Cardiac fibroblast (primary cell): ENCODE data around the gene ELL2.
A peak's percentile ranks its signal among the peaks of the same experiment; 100 is the strongest.

Source experiments
- DNase-seq, 2 donors: peaks; one replicate each; pipeline versions ENCODE4 v3.0.0 to v3.0.0-alpha.2; 2010; ENCODE audit warnings: low read depth in 2 of 2
- H3K4me3 ChIP-seq, 2 donors: replicated peaks in 1 of 2; 1 replicate in 1 of 2; 2 replicates in 1 of 2; pipeline ENCODE4 v1.5.1; 2011; ENCODE audit warnings: low read depth in 2 of 2, low read length in 2 of 2, mild to moderate bottlenecking in 2 of 2, moderate library complexity in 1 of 2
- TF ChIP-seq, protein P1 (sequence below): IDR thresholded peaks from one replicate; pipeline ENCODE4 v1.5.1; 2011; ENCODE audit warnings: low read depth, mild to moderate bottlenecking, low read length, inconsistent platforms

ELL2 gene

DNA sequence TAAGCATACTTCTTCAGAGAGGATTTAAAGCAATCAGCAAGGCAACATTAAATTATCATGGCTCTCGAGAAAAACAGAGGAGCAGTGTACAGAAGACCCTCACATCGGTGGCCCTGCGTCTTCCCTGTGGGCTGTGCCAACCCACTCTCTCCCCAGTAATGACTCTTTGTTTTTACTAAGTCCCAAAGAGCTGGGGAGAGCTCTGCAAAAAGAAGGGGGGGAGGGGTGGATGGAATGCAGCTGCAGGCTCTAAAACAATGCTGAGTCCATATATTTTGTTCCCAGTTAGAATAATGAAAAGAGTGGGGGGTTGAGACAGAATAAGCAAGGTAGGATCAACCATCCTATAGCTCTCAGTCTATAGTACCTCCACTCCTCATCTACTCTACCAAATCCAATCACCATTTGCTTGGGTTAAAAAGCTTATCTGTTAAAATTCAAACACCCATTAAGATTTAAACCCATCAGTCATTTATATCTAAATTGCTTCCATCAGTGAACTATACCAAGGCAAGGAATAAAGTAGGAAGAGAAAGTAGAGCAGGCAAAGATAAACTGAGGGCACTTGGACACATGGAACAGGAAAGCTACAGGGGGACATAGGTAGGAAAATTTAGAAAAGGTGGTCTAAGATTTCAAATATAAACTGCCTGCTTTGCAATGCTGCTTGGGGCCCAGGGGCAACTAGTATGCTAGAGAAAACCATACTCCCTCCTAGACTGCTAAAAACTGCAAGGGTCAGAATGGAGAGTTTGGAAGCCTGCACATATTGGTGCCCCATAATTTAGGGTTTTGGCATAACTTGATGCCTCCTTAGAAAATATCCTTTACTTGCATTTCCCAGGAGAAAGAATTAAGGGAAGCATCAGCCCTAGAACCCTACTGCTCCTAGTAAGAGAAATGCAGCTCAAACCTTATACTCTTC lies 20.6 kb downstream of the ELL2 start:
- H3K4me3 ChIP-seq = no peak overlapping the region
- TF ChIP-seq, protein P1, sequence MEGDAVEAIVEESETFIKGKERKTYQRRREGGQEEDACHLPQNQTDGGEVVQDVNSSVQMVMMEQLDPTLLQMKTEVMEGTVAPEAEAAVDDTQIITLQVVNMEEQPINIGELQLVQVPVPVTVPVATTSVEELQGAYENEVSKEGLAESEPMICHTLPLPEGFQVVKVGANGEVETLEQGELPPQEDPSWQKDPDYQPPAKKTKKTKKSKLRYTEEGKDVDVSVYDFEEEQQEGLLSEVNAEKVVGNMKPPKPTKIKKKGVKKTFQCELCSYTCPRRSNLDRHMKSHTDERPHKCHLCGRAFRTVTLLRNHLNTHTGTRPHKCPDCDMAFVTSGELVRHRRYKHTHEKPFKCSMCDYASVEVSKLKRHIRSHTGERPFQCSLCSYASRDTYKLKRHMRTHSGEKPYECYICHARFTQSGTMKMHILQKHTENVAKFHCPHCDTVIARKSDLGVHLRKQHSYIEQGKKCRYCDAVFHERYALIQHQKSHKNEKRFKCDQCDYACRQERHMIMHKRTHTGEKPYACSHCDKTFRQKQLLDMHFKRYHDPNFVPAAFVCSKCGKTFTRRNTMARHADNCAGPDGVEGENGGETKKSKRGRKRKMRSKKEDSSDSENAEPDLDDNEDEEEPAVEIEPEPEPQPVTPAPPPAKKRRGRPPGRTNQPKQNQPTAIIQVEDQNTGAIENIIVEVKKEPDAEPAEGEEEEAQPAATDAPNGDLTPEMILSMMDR = no peak
- DNase-seq = peak; percentile 36 to 56

DNA sequence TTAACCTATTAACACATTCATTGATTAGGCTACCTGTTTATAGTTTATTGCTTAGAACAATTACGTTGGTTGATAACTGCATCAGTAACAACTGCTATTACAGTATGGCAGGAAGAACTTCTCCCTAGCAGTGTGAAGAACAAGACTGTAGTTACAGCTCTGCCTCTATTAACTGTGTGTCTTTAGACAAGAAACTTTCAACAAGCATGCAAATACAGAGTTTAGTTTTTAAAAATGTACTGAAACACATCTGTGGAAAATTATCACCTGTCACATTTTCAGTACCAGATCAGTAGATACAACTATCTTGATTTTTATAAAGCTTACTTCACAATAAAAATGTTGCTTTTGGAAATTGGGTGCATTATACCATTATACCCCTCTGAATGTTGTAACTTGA lies 22.2 kb downstream of the ELL2 start:
- TF ChIP-seq, protein P1 = no peak
- no peak overlapping the region for H3K4me3 ChIP-seq
- DNase-seq = no peak

DNA sequence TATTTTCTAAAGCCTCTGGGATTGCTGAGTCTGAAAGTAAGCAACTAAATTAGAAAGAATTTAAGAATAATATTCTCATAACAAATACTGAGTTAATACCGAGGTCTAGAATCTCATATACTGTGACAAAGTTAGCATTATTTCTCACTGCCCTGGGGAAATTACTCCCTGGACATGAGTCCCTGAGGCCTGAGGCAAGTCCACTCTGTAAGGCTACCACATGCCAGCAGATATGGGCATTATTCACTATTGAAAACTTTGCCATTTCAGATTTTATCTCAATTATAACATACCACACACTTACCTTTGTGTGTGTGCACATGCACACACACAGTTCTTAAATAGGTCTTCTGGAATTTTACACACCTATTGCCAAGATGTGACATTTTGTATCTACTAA lies 22.9 kb downstream of the ELL2 start:
- TF ChIP-seq, protein P1 = no peak
- no peak for DNase-seq
- no peak overlapping the region for H3K4me3 ChIP-seq

DNA sequence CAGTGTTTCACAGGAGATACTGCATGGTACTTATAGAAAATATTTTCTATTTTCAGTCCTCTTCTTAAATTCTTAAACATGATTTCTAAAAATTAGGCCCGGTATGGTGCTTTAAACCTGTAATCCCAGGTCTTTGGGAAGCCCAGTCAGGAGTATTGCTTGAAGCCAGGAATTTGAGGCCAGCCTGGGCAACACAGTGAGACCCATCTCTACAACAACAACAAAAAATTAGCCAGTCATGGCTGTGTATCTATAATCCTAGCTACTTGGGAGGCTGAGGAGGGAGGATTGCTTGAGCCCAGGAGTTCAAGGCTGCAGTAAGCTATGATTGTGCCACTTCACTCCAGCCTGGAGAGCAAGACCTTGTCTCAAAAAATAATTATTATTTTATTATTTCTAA lies 23.3 kb downstream of the ELL2 start:
- H3K4me3 ChIP-seq = no peak overlapping the region
- TF ChIP-seq, protein P1 = no peak
- DNase-seq = no peak

DNA sequence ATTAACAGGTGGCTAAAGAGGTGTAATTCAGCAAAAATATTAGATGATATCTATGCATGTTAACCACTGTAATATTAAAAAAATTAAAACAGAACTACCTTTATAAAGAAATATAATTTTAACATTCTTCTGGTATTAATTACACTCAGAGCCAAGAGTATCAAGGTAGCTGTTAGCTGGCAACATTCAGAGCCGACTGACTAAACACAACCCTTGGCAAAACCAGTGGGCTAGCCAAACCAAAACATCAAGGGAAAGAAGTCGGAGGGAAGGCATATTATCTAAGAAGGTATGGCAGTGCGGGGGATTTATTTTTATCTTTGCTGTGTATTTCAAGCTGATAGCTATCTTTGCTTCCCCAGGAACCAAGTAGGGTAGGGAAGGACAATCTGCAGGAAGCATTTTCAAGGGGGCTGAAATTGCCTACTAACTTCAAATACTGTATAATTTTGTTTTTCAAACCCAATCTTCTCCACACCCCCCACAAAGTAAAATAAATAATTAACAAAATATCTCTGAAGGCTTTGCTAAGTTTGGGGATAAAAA lies 24.0 kb downstream of the ELL2 start:
- H3K4me3 ChIP-seq = no peak overlapping the region
- TF ChIP-seq, protein P1 = no peak
- DNase-seq = no peak

DNA sequence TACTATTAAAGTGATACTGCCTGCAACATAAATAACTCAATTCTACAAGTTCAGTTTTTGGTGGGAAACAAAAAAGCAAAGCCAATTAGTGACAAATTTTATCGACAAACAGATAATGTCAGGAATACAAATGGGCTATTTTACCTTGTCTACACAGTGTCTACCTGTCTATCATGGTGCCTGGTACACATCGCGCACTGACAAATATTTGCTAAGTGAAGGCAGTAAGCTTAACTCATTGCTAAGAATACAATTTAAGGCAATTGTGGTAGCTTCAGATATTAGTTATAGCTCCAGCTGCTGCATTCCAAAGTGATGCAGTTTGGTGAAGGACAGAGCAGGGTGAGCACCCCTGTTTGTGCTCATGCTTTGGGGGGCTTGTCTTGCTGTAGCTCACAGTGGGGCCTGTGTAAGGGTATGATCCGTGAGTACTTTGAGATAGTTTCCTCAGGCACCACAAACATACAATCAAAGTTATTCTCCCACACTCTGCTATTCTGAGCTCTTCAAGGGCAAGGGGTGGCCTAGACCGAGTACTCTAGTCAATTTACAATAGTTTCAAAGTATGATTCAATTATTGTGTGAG lies 24.7 kb downstream of the ELL2 start:
- no peak for DNase-seq
- H3K4me3 ChIP-seq = no peak overlapping the region
- TF ChIP-seq, protein P1 = no peak
